ENCODE data around the gene FGD5. TPM values are rescaled to one million over a fixed set of nuclear protein-coding genes. Genes with fewer than 3 reads are reported as not detected.

FGD5 gene
- total and polyA plus RNA-seq, 8 donors, result 1.2 to 34.1 (median 9.0) TPM

DNA sequence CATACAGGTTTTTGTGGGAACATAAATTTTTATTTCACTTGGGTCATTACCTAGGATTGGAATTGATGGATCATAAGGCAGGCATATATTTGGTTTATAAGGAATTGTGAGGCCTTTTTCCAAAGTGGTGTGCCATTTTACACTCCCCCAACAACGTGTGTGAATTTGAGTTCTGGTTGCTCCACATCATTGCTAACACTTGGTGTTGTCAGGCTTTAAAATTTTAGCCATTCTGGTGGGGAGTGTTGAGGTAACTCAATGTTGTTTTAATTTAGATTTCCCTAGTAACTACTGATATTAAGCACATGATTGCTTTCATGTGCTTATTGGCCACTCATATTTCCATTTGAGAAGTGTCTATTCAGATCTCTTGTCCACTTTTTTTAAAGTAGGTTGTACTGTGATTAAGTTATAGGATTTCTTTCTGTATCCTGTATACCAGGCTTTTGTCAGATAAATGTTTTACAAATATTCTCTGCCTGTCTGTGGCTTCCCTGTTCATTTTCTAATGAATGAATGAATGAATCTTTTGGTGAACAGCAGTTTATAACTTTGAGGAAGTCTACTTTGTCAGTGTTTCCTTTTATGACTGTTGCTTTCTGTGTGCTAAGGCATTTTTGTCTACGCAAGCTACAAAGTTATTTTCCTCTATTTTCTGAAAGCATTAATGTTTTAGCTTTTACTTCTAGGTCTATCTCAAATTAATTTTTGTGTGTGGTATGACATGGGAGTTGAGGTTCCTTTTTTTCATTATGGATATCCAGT lies 110.7 kb downstream of the FGD5 start:
- no peak for DNase-seq
- 78 to 90% (median 84%) methylated on average over 2 of the region's 2 CpGs for WGBS, 5 donors
- Histone ChIP-seq H3K27ac (no peak overlapping the region), H3K4me1 (no peaks in the 10 kb centered on the region), H3K36me3 (peaks cover 0 to 20% (median 13%) of the 10 kb centered on the region in 4 donors), H3K9me3 (no peaks in the 10 kb centered on the region), H3K4me3 (no peak overlapping the region), H3K27me3 (no peaks in the 10 kb centered on the region)
- intact Hi-C loops (cut with DNase I; ENCODE audit: low total_unique reads), result no loop called here
- TF ChIP-seq EP300 (IDR thresholded peaks at IDR 0.05) (no peak), POLR2A (IDR thresholded peaks at IDR 0.05) (no peak)

DNA sequence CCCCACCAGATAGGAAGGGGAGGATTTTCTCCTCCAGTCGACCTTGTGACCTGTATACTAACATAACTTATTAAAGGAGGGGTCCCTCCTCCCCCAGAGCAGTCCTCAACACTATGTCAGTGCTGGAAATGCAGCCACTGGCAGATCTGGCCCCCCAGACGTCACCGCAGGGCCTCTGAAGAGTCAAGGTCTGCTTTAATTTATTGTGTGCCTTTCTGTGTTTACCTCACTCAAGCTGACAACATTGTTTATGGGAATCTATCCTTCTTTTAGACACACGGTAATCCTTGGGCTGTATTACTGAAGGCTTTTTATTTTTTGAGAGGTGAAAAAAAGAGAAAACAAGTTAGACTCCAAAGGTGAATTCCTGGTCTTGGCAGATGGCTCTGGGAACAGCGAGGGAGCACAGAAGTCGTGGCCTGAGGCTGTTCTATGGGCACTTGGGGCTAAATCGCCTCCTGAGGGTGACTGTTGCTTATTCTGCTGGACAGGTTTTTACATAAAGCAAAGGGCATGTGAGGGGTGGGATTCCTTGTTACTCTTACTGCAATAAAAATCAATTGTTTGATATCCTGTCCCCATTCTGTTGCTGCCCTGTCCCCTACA lies 115.2 kb downstream of the FGD5 start:
- intact Hi-C loops (cut with DNase I; ENCODE audit: low total_unique reads), result no loop called here
- no peak for DNase-seq
- no peak overlapping the region for H3K27ac ChIP-seq
- no peaks in the 10 kb centered on the region for H3K27me3 ChIP-seq
- no peaks in the 10 kb centered on the region for H3K9me3 ChIP-seq
- TF ChIP-seq EP300 (IDR thresholded peaks at IDR 0.05) (no peak), POLR2AphosphoS5 (IDR thresholded peaks at IDR 0.05) (no peak), POLR2A (IDR thresholded peaks at IDR 0.05) (no peak)
- TF ChIP-seq, protein P1, sequence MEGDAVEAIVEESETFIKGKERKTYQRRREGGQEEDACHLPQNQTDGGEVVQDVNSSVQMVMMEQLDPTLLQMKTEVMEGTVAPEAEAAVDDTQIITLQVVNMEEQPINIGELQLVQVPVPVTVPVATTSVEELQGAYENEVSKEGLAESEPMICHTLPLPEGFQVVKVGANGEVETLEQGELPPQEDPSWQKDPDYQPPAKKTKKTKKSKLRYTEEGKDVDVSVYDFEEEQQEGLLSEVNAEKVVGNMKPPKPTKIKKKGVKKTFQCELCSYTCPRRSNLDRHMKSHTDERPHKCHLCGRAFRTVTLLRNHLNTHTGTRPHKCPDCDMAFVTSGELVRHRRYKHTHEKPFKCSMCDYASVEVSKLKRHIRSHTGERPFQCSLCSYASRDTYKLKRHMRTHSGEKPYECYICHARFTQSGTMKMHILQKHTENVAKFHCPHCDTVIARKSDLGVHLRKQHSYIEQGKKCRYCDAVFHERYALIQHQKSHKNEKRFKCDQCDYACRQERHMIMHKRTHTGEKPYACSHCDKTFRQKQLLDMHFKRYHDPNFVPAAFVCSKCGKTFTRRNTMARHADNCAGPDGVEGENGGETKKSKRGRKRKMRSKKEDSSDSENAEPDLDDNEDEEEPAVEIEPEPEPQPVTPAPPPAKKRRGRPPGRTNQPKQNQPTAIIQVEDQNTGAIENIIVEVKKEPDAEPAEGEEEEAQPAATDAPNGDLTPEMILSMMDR (IDR thresholded peaks at IDR 0.05), result no peak
- H3K4me3 ChIP-seq, result no peak overlapping the region
- no peaks in the 10 kb centered on the region for H3K4me1 ChIP-seq
- H3K36me3 ChIP-seq, result peaks cover 0 to 23% (median 10%) of the 10 kb centered on the region in 4 donors
- 66 to 77% (median 70%) methylated on average over 7 of the region's 7 CpGs for WGBS, 5 donors

DNA sequence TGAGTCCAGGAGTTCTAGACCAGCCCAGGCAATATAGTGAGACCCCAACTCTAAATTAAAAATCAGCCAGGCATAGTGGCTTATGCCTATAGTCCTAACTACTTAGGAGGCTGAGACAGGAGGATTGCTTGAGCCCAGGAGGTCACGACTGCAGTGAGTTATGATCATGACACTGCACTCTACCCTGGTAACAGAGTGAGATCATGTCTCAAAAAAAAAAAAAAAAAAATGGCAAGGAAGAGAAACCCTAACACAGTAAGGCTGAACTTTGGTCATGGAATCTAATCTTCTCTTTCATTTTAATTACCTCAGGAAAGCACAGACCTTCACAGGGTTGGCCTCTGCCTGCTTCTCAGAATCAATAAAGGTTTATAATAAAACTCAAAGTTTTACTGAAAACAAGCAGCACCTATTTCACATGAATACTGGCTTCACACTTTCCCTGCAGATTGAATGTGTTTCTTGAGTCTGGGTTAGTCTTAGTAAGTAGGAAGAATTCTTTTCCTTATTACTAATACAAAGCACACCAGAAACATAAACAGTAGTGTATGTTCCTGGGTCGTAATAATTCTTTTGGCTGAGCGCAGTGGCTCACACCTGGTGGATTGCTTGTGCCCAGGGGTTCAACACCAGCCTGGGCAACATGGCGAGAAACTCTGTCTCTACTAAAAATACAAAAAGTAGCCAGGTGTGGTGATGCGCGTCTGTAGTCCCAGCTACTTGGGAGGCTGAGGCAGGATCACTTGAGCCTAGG lies 117.0 kb downstream of the FGD5 start:
- WGBS, 5 donors, result 76 to 86% (median 84%) methylated on average over 6 of the region's 6 CpGs
- H3K4me1 ChIP-seq, result peaks cover 0 to 3% (median 0%) of the 10 kb centered on the region in 4 donors
- peak overlapping the region in 1 of 5 donors; percentile 9 for H3K27ac ChIP-seq
- intact Hi-C loops (cut with DNase I; ENCODE audit: low total_unique reads), result no loop called here
- no peaks in the 10 kb centered on the region for H3K27me3 ChIP-seq
- H3K9me3 ChIP-seq, result no peaks in the 10 kb centered on the region
- DNase-seq, result peak in 1 of 2 donors; percentile 49
- TF ChIP-seq, protein P1 (IDR thresholded peaks at IDR 0.05), result no peak
- no peak for TF ChIP-seq EP300 (IDR thresholded peaks at IDR 0.05)
- TF ChIP-seq POLR2AphosphoS5 (IDR thresholded peaks at IDR 0.05), result no peak
- TF ChIP-seq POLR2A (IDR thresholded peaks at IDR 0.05), result no peak
- H3K4me3 ChIP-seq, result no peak overlapping the region
- peaks cover 0 to 23% (median 10%) of the 10 kb centered on the region in 4 donors for H3K36me3 ChIP-seq

DNA sequence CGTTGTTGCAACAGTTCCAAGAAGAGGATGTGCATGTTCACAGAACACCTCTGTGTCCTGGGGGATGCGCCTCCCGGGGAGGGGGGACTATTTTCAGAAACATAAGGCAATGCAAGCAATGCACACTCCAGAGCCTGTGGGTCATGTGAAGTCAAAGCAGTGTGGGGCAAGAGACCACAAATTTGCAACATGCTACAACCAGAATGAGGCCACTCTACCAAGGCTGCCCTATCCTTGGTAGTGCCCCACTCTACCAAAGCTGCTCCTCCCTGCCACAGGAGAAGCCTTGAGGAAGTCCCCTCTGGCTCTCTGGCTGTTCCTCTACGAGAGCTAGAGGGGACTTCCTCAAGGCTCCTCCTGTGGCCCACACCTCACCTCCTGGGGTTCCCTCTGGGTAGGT lies 120.2 kb downstream of the FGD5 start:
- no peak overlapping the region for H3K4me3 ChIP-seq
- H3K27me3 ChIP-seq, result no peaks in the 10 kb centered on the region
- H3K27ac ChIP-seq, result no peak overlapping the region
- H3K9me3 ChIP-seq, result no peaks in the 10 kb centered on the region
- DNase-seq, result no peak
- peaks cover 3 to 21% (median 18%) of the 10 kb centered on the region in 4 donors for H3K4me1 ChIP-seq
- WGBS, 5 donors, result 76 to 93% (median 90%) methylated on average over 4 of the region's 4 CpGs
- intact Hi-C loops (cut with DNase I; ENCODE audit: low total_unique reads), result no loop called here
- TF ChIP-seq, protein P1 (IDR thresholded peaks at IDR 0.05), result no peak
- TF ChIP-seq POLR2A (IDR thresholded peaks at IDR 0.05) (no peak), EP300 (IDR thresholded peaks at IDR 0.05) (no peak), POLR2AphosphoS5 (IDR thresholded peaks at IDR 0.05) (no peak)
- H3K36me3 ChIP-seq, result peaks cover 0 to 21% (median 15%) of the 10 kb centered on the region in 4 donors

Data from stomach (tissue), 9 donors.